Uterus (tissue), 2 donors: Measurements from ENCODE around the gene GMPR2.

Source experiments
- CTCF ChIP-seq, 4 experiments: fragments of 200-600 bp in 2 of 4; fragments of 450-650 bp in 2 of 4; sonication (generic) in 2 of 4; IDR thresholded peaks; one replicate each; pipeline ENCODE4 v1.5.1; 2016 to 2019; ENCODE audit warnings: antibody characterized with exemption in 4 of 4, mild to moderate bottlenecking in 2 of 4, moderate library complexity in 1 of 4
- POLR2A ChIP-seq, 2 donors: fragments of 450-650 bp; IDR thresholded peaks; one replicate each; pipeline ENCODE4 v1.6.1; 2016; ENCODE audit warnings: antibody characterized with exemption in 2 of 2, mild to moderate bottlenecking in 1 of 2, moderate library complexity in 1 of 2

GRCh38 chr14:24253936-24254335, 21.2 kb downstream of the GMPR2 start:
- TF ChIP-seq CTCF (IDR thresholded peaks at IDR 0.05), result no peak
- TF ChIP-seq POLR2A (IDR thresholded peaks at IDR 0.05), result no peak
